ENCODE measurements around the gene MYMX.

Gene MYMX

GRCh38 chr6:44251576-44252524 lies 35.1 kb downstream of the MYMX start:
- H3K9ac ChIP-seq (ENCODE audit: low read depth, low read length), result no peak overlapping the region
- no peak for DNase-seq
- H3K36me3 ChIP-seq (ENCODE audit: insufficient read depth, low read length), result peaks cover 81% of the 10 kb centered on the region
- H3K79me2 ChIP-seq (ENCODE audit: insufficient read depth, low read length), result peaks cover 58% of the 10 kb centered on the region
- peak overlapping the region; percentile 34; the same call in 1 of the 2 replicates for H3K4me2 ChIP-seq (ENCODE audit: insufficient read depth, low read length)
- H3K4me3 ChIP-seq (ENCODE audit: low read depth in 1 of 2, low read length in 2 of 2), result no peak overlapping the region
- H2AFZ ChIP-seq (ENCODE audit: low read depth, low read length), result no peak overlapping the region
- H3K9me3 ChIP-seq (ENCODE audit: insufficient read depth, low read length, severe bottlenecking), result no peaks in the 10 kb centered on the region
- no peak overlapping the region for H3K27ac ChIP-seq (ENCODE audit: low read length)
- H3K27me3 ChIP-seq (ENCODE audit: insufficient read depth, low read length, poor library complexity), result no peaks in the 10 kb centered on the region
- H3K4me1 ChIP-seq (ENCODE audit: insufficient read depth, low read length), result peaks cover 68% of the 10 kb centered on the region
- H4K20me1 ChIP-seq (ENCODE audit: insufficient read depth, low read length), result peaks cover 74% of the 10 kb centered on the region
- ATAC-seq (ENCODE audit: insufficient read depth, low read depth), result no peak
- TF ChIP-seq EZH2 (IDR thresholded peaks at IDR 0.05; ENCODE audit: borderline replicate concordance, low read depth, low read length, severe bottlenecking) (no peak), CTCF (IDR thresholded peaks at IDR 0.05; ENCODE audit: borderline replicate concordance, extremely low read depth, low read length, poor library complexity, severe bottlenecking) (no peak)

- H3K36me3 ChIP-seq (ENCODE audit: insufficient read depth, low read length), result peaks cover 73% of the 10 kb centered on the region
- H3K4me2 ChIP-seq (ENCODE audit: insufficient read depth, low read length), result peak overlapping the region; percentile 20; the same call in 1 of the 2 replicates
- peak; percentile 62 for TF ChIP-seq CTCF (IDR thresholded peaks at IDR 0.05; ENCODE audit: borderline replicate concordance, extremely low read depth, low read length, poor library complexity, severe bottlenecking)
- no peak for TF ChIP-seq EZH2 (IDR thresholded peaks at IDR 0.05; ENCODE audit: borderline replicate concordance, low read depth, low read length, severe bottlenecking)
These were observed 36.8 kb downstream of the MYMX start for GRCh38 chr6:44253307-44254101.

GRCh38 chr6:44254191-44255104 lies 37.7 kb downstream of the MYMX start:
- H3K9me3 ChIP-seq (ENCODE audit: insufficient read depth, low read length, severe bottlenecking), result no peaks in the 10 kb centered on the region
- DNase-seq (no peak), ATAC-seq (ENCODE audit: insufficient read depth, low read depth) (peak; percentile 3; the same call in 2 of the 3 replicates)
- no peak overlapping the region for H3K4me3 ChIP-seq (ENCODE audit: low read depth in 1 of 2, low read length in 2 of 2)
- no peak overlapping the region for H2AFZ ChIP-seq (ENCODE audit: low read depth, low read length)
- H3K79me2 ChIP-seq (ENCODE audit: insufficient read depth, low read length), result peaks cover 37% of the 10 kb centered on the region
- peaks cover 49% of the 10 kb centered on the region for H4K20me1 ChIP-seq (ENCODE audit: insufficient read depth, low read length)
- H3K27ac ChIP-seq (ENCODE audit: low read length), result no peak overlapping the region
- TF ChIP-seq EZH2 (IDR thresholded peaks at IDR 0.05; ENCODE audit: borderline replicate concordance, low read depth, low read length, severe bottlenecking) (no peak), CTCF (IDR thresholded peaks at IDR 0.05; ENCODE audit: borderline replicate concordance, extremely low read depth, low read length, poor library complexity, severe bottlenecking) (no peak)
- no peaks in the 10 kb centered on the region for H3K27me3 ChIP-seq (ENCODE audit: insufficient read depth, low read length, poor library complexity)
- H3K9ac ChIP-seq (ENCODE audit: low read depth, low read length), result no peak overlapping the region
- H3K4me1 ChIP-seq (ENCODE audit: insufficient read depth, low read length), result peaks cover 58% of the 10 kb centered on the region
- H3K4me2 ChIP-seq (ENCODE audit: insufficient read depth, low read length), result peak overlapping the region; percentile 92; the same call in 1 of the 2 replicates
- peaks cover 72% of the 10 kb centered on the region for H3K36me3 ChIP-seq (ENCODE audit: insufficient read depth, low read length)

More at GRCh38 chr6:44253307-44254101, 36.8 kb downstream of the MYMX start:
- H4K20me1 ChIP-seq (ENCODE audit: insufficient read depth, low read length), result peaks cover 58% of the 10 kb centered on the region
- H3K9ac ChIP-seq (ENCODE audit: low read depth, low read length), result no peak overlapping the region
- peaks cover 68% of the 10 kb centered on the region for H3K4me1 ChIP-seq (ENCODE audit: insufficient read depth, low read length)
- no peak overlapping the region for H3K27ac ChIP-seq (ENCODE audit: low read length)
- no peak overlapping the region for H2AFZ ChIP-seq (ENCODE audit: low read depth, low read length)
- H3K27me3 ChIP-seq (ENCODE audit: insufficient read depth, low read length, poor library complexity), result no peaks in the 10 kb centered on the region
- no peaks in the 10 kb centered on the region for H3K9me3 ChIP-seq (ENCODE audit: insufficient read depth, low read length, severe bottlenecking)
- ATAC-seq (ENCODE audit: insufficient read depth, low read depth) (peak; percentile 50), DNase-seq (peak; percentile 70)
- no peak overlapping the region for H3K4me3 ChIP-seq (ENCODE audit: low read depth in 1 of 2, low read length in 2 of 2)
- peaks cover 46% of the 10 kb centered on the region for H3K79me2 ChIP-seq (ENCODE audit: insufficient read depth, low read length)

Data from DND-41 (cell line).